Activated naive CD4-positive, alpha-beta T cell treated with anti-CD3 and anti-CD28 coated beads, Interleukin-2, amount 10 ng/mL, durations not matched to agents 7 days and 5 days (primary cell): ENCODE results near the gene BRCA2.

ENCODE experiments used
- CTCF ChIA-PET: fragments of 350-600 bp; sonication (Branson Sonifier 250); formaldehyde crosslinking; loops from one replicate; lab custom pipeline; 2021; ENCODE audit warnings: antibody characterized with exemption; lab: Charles Lee
- DNase-seq: peaks from one replicate; pipeline ENCODE4 v3.0.0-alpha.2; 2020
- H3K27ac Mint-ChIP-seq: one replicate; pipeline ENCODE4 v1.8.0; 2021; ENCODE audit warnings: mild to moderate bottlenecking, moderate library complexity, mixed read lengths
- H3K27me3 Mint-ChIP-seq: one replicate; pipeline ENCODE4 v1.8.0; 2021; ENCODE audit warnings: mild to moderate bottlenecking, mixed read lengths
- H3K36me3 Mint-ChIP-seq: one replicate; pipeline ENCODE4 v1.8.0; 2021; ENCODE audit warnings: mixed read lengths
- H3K4me1 Mint-ChIP-seq: one replicate; pipeline ENCODE4 v1.8.0; 2021; ENCODE audit warnings: mixed read lengths
- H3K4me3 Mint-ChIP-seq: one replicate; pipeline ENCODE4 v1.8.0; 2021; ENCODE audit warnings: mild to moderate bottlenecking, moderate library complexity, mixed read lengths
- H3K9me3 Mint-ChIP-seq: one replicate; pipeline ENCODE4 v1.8.0; 2021; ENCODE audit warnings: mixed read lengths

BRCA2 gene

DNA sequence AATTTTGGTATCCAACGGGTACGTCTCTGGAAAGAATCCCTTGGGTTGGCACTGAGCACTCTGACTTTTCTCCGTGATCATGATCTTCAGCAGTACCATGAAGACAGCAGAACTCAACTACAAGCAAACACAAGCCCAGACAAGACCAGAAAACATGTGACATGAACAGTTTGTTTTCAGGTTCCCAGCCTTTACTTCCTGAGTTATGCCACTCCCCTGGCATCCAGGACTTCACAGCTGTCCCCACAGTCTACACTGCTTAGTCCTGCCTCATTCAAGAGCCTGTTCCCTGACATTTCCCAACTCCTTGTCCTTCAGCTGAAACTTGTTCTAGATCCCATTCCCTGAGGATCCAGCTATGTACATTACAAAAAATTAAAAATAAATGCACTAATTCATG is 117.5 kb downstream of the BRCA2 start:
- H3K9me3 Mint-ChIP-seq, result no peaks in the 10 kb centered on the region
- no peak overlapping the region for H3K27ac Mint-ChIP-seq
- H3K27me3 Mint-ChIP-seq, result no peaks in the 10 kb centered on the region
- H3K4me3 Mint-ChIP-seq, result no peak overlapping the region
- CTCF ChIA-PET, result interaction anchor here (1.2 kb wide), 1 partner anchor 13 kb away, joined by 3 read pairs; no protein-coding TSS in a partner anchor
- peaks cover 1% of the 10 kb centered on the region for H3K36me3 Mint-ChIP-seq
- H3K4me1 Mint-ChIP-seq, result peaks cover 31% of the 10 kb centered on the region
- no peak for DNase-seq

DNA sequence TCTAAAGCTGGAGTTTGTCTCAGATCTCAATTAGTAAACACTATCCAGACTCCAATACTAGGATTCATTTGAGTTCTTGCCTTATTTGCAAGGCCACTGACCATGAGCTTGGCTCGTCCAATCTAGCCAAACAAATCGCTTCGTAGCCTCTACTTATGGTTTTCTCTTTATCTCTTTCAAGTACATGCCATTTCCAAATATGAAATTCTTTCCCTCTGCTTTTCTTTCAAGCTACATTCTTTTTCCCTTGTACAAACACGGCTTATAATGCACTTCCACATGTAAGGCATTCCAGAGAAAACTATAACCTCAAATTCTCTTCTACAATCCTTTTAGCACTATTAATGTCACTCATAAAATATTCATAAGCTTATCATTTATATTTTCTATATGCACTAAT is 123.6 kb downstream of the BRCA2 start:
- H3K4me3 Mint-ChIP-seq, result no peak overlapping the region
- DNase-seq, result no peak
- no peaks in the 10 kb centered on the region for H3K27me3 Mint-ChIP-seq
- peaks cover 3% of the 10 kb centered on the region for H3K4me1 Mint-ChIP-seq
- no peak overlapping the region for H3K27ac Mint-ChIP-seq
- peaks cover 1% of the 10 kb centered on the region for H3K36me3 Mint-ChIP-seq
- CTCF ChIA-PET, result interaction anchor here (0.8 kb wide), 1 partner anchor 60 kb away, joined by 3 read pairs; no protein-coding TSS in a partner anchor
- H3K9me3 Mint-ChIP-seq, result no peaks in the 10 kb centered on the region

DNA sequence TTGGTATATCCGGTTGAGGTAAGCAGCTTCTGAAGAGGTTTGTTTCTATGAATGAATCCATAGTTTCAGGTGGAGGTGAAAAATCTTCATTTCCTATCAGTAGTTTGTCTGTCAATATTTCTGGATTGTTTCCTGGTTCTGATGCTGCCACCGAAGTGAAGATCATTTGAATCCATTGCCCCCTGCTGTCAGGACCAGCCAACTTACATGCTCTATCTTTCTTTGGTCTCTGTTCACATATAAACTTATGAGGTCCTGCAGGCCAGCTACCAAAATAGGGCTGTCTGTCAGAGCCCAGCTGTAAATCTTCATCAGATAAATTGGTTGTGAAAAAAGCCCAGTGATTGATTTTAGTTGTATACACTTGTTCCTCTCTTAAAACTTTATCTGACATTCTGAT is 127.8 kb downstream of the BRCA2 start:
- Mint-ChIP-seq H3K4me3 (no peak overlapping the region), H3K4me1 (peaks cover 4% of the 10 kb centered on the region), H3K36me3 (no peaks in the 10 kb centered on the region), H3K27me3 (no peaks in the 10 kb centered on the region), H3K9me3 (no peaks in the 10 kb centered on the region), H3K27ac (no peak overlapping the region)
- peak; percentile 64 for DNase-seq
- CTCF ChIA-PET, result interaction anchor here (0.7 to 1.6 kb wide), 7 partner anchors 9 to 442 kb away, joined by 3 to 5 read pairs (median 4); no protein-coding TSS in a partner anchor

DNA sequence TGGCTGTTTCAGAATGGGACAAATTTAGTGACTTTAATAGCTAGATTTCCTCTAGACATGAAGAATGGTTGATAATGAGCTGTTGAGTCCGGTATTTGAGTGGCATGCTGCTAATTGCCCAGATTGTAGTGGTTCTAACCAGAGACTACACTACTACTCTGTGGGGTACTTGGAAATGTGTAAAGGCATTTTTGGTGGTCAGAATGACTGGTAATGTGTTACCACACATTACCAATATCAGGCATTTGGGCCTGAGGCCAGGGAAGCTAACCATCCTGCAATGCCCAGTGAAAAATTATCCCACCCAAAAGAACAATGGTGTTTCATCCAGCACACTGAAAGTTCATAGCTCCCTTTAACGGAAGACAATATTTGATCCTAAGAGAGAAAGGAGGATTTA is 130.2 kb downstream of the BRCA2 start:
- Mint-ChIP-seq H3K27ac (no peak overlapping the region), H3K4me1 (peaks cover 9% of the 10 kb centered on the region), H3K36me3 (no peaks in the 10 kb centered on the region), H3K27me3 (no peaks in the 10 kb centered on the region), H3K4me3 (no peak overlapping the region), H3K9me3 (no peaks in the 10 kb centered on the region)
- CTCF ChIA-PET, result interaction anchor here (1.2 kb wide), 1 partner anchor 12 kb away, joined by 3 read pairs; no protein-coding TSS in a partner anchor
- no peak for DNase-seq

DNA sequence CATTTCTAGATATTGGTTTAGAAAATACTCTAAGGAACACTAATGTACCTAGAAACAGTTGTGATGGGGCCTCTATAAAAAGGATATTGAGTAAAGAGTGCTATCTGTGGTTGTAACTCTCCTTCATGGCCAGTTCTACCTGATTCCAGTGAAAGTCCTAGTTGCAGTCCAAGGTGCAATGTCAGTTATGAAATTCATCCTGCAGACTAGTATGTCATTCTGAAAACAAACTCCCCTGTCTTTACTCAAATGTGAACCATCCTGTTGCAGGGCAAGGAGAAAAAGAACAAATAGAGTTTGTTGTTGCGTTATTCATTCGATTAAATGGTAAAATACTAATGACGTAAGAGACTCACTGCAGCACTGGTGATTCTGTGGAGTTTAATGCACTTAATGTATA is 130.9 kb downstream of the BRCA2 start:
- Mint-ChIP-seq H3K4me1 (peaks cover 9% of the 10 kb centered on the region), H3K27me3 (no peaks in the 10 kb centered on the region), H3K4me3 (no peak overlapping the region), H3K36me3 (no peaks in the 10 kb centered on the region), H3K9me3 (no peaks in the 10 kb centered on the region), H3K27ac (no peak overlapping the region)
- no peak for DNase-seq
- CTCF ChIA-PET, result interaction anchor here (1.2 kb wide), 1 partner anchor 13 kb away, joined by 3 read pairs; no protein-coding TSS in a partner anchor

DNA sequence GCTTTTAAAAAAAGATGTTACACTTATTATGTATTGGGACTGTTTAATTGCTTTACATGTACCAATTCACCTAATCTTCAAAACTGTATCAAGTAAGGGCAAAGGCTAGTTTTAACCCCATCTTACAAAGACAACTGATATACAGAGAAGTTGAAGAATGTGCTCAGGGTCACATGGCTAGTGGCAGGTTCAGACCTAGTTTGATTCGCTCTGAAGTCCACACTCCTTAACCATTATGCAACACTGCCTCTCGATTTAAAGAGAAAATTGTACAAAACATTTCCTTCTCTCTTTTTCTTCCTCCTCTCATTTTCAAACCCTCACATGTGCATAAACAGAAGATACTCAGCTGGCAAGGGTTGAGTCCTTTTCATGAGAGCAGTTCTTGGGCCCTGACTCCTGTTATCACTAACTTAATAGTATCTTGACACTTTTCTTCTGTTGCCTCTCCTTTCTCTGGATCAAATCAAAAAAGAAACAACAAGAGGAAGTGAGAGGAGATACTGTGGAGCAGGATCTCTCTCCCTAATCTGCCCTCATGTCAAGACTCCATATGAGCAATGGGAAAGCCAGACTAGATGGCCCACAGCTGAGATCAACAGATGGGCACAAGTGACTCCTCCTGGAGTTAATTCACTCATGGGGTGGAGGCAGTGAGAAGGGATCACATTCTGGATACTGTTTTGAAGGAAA is 131.6 kb downstream of the BRCA2 start:
- Mint-ChIP-seq H3K9me3 (no peaks in the 10 kb centered on the region), H3K36me3 (no peaks in the 10 kb centered on the region), H3K27me3 (no peaks in the 10 kb centered on the region), H3K27ac (no peak overlapping the region), H3K4me1 (peaks cover 9% of the 10 kb centered on the region), H3K4me3 (no peak overlapping the region)
- CTCF ChIA-PET, result interaction anchor here (1.2 kb wide), 1 partner anchor 13 kb away, joined by 3 read pairs; no protein-coding TSS in a partner anchor
- DNase-seq, result no peak

DNA sequence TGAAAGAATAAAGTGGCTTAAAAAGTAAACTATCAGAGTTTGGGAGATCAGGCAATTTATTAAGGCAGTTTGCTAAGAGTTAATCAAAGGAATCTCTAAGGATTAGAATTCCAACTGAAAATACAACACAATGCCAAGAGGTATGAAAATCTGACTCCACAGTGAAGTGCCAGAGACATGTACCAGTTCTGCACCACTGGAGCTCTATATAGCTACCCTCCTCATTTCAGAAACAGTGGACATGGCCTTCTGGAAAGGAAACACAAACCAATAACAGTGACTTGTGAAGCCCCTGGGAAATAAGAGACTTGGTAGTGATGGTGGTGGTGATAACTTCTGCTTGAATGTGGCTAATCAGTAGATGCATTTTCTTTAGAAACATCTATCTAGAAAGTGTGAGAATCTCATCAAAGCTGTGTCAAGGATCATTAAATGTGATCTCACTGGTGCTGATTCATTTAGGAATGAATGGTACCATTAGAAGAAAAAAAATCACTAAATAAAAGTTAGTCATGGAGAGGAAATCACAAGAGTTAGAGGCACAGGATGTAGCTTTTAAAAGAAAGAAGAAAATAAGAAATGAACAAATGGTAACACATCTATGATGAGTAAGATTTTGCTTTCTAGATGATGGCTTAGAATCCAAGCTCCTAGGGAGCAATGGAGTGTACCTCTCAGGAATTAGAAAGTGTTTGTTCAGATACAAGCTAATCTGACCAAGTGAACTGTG is 132.8 kb downstream of the BRCA2 start:
- CTCF ChIA-PET, result interaction anchor here (1.2 to 1.6 kb wide), 3 partner anchors 14 to 20 kb away, joined by 3 to 4 read pairs (median 3); partner anchors contain the start of gene N4BP2L1
- DNase-seq, result no peak

DNA sequence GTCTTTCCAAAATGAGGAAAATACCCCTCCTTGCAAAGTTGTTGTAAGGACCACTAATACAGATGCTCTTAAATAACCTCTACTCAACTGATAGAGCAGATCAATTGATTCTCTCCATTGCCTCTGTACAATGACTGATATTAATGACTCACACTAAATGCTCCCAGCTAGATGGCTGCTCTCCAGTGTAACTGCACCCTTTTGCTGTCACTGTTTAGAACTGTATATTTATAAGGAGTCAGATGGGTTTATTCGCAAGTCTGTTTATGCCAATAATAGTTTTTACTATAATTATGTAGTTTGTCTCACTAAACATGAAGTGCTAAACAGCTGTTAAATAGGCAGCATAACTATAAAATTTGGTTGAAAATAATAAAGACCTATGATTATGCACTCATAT is 133.7 kb downstream of the BRCA2 start:
- Mint-ChIP-seq H3K9me3 (no peaks in the 10 kb centered on the region), H3K27ac (no peak overlapping the region), H3K4me1 (peaks cover 5% of the 10 kb centered on the region), H3K4me3 (no peak overlapping the region), H3K27me3 (no peaks in the 10 kb centered on the region), H3K36me3 (no peaks in the 10 kb centered on the region)
- no peak for DNase-seq
- CTCF ChIA-PET, result interaction anchor here (0.7 to 1.6 kb wide), 4 partner anchors 15 to 89 kb away, joined by 3 to 4 read pairs (median 3); partner anchors contain the start of genes N4BP2L1 and N4BP2L2

More for the DNA sequence above, 132.8 kb downstream of the BRCA2 start:
- Mint-ChIP-seq H3K4me3 (no peak overlapping the region), H3K9me3 (no peaks in the 10 kb centered on the region), H3K27me3 (no peaks in the 10 kb centered on the region), H3K36me3 (no peaks in the 10 kb centered on the region), H3K27ac (no peak overlapping the region), H3K4me1 (peaks cover 5% of the 10 kb centered on the region)
